H9 (cell line): ENCODE measurements around the gene PPFIBP1. TPM values are rescaled to one million over a fixed set of nuclear protein-coding genes. Genes with fewer than 3 reads are reported as not detected.

Experiments used
- DNase-seq: peaks from one replicate; pipeline ENCODE4 v3.0.0-alpha.2; 2017
- H2AFZ ChIP-seq: one replicate; pipeline ENCODE4 v1.6.1; 2013; ENCODE audit warnings: mild to moderate bottlenecking, low read length, control low read depth, moderate library complexity
- H2AK5ac ChIP-seq: 2 replicates; pipeline ENCODE4 v1.6.1; 2013; ENCODE audit warnings: low read length, control low read depth, mixed read lengths; ENCODE audit not compliant: insufficient read length
- H2BK120ac ChIP-seq: one replicate; pipeline ENCODE4 v1.6.1; 2013; ENCODE audit warnings: low read depth, mild to moderate bottlenecking, low read length, control low read depth, inconsistent platforms; ENCODE audit not compliant: poor library complexity, severe bottlenecking
- H2BK12ac ChIP-seq: 2 replicates; pipeline ENCODE4 v1.6.1; 2013; ENCODE audit warnings: low read length, control low read depth, mixed read lengths, low read depth; ENCODE audit not compliant: insufficient read length
- H2BK15ac ChIP-seq: 2 replicates; pipeline ENCODE4 v1.6.1; 2013; ENCODE audit warnings: low read depth, low read length, control low read depth
- H2BK20ac ChIP-seq: one replicate; pipeline ENCODE4 v1.6.1; 2013; ENCODE audit warnings: low read depth, mild to moderate bottlenecking, low read length, control low read depth, inconsistent platforms; ENCODE audit not compliant: poor library complexity, severe bottlenecking
- H2BK5ac ChIP-seq: 2 replicates; pipeline ENCODE4 v1.6.1; 2013; ENCODE audit warnings: low read length, control low read depth, mixed read lengths; ENCODE audit not compliant: insufficient read length
- H3K14ac ChIP-seq: 2 replicates; pipeline ENCODE4 v1.6.1; 2013; ENCODE audit warnings: low read length, control low read depth; ENCODE audit not compliant: insufficient read depth
- H3K18ac ChIP-seq: 2 replicates; pipeline ENCODE4 v1.6.1; 2013; ENCODE audit warnings: low read depth, mild to moderate bottlenecking, mixed read lengths, low read length, control low read depth; ENCODE audit not compliant: insufficient read length
- H3K23ac ChIP-seq: 2 replicates; pipeline ENCODE4 v1.6.1; 2013; ENCODE audit warnings: low read length, control low read depth, mixed read lengths, low read depth; ENCODE audit not compliant: insufficient read length
- H3K23me2 ChIP-seq: 2 replicates; pipeline ENCODE4 v1.6.1; 2013; ENCODE audit warnings: low read depth, mild to moderate bottlenecking, mixed read lengths, low read length, control low read depth; ENCODE audit not compliant: insufficient read length, poor library complexity, severe bottlenecking
- H3K27ac ChIP-seq: 2 replicates; pipeline ENCODE4 v1.5.1; 2013; ENCODE audit warnings: low read length, control low read depth, mixed read lengths, low read depth; ENCODE audit not compliant: insufficient read length
- H3K27me3 ChIP-seq: 2 replicates; pipeline ENCODE4 v1.6.1; 2013; ENCODE audit warnings: low read length, control low read depth, inconsistent platforms; ENCODE audit not compliant: insufficient read depth
- H3K4ac ChIP-seq: 2 replicates; pipeline ENCODE4 v1.6.1; 2013; ENCODE audit warnings: low read depth, mild to moderate bottlenecking, control low read depth, inconsistent platforms, low read length, moderate library complexity
- H3K4me1 ChIP-seq: 2 replicates; pipeline ENCODE4 v1.6.1; 2013; ENCODE audit warnings: low read length, control low read depth, inconsistent platforms; ENCODE audit not compliant: insufficient read depth
- H3K4me2 ChIP-seq: 2 replicates; pipeline ENCODE4 v1.6.1; 2013; ENCODE audit warnings: low read length, control low read depth, mixed read lengths; ENCODE audit not compliant: insufficient read length, insufficient read depth
- H3K56ac ChIP-seq: 2 replicates; pipeline ENCODE4 v1.6.1; 2013; ENCODE audit warnings: low read depth, mild to moderate bottlenecking, mixed read lengths, low read length, control low read depth; ENCODE audit not compliant: insufficient read length
- H3K79me1 ChIP-seq: 2 replicates; pipeline ENCODE4 v1.6.1; 2013; ENCODE audit warnings: low read depth, mild to moderate bottlenecking, moderate library complexity, low read length, control low read depth, inconsistent platforms; ENCODE audit not compliant: insufficient read depth, poor library complexity, severe bottlenecking
- H3K79me2 ChIP-seq: 2 replicates; pipeline ENCODE4 v1.6.1; 2013; ENCODE audit warnings: low read length, control low read depth, inconsistent platforms; ENCODE audit not compliant: insufficient read depth
- H3K9ac ChIP-seq: 2 replicates; pipeline ENCODE4 v1.6.1; 2013; ENCODE audit warnings: low read length, control low read depth, mixed read lengths; ENCODE audit not compliant: insufficient read length; ENCODE audit errors: extremely low read depth
- H3K9me3 ChIP-seq: one replicate; pipeline ENCODE4 v1.6.1; 2013; ENCODE audit warnings: low read depth, low read length, inconsistent platforms; ENCODE audit not compliant: control insufficient read depth
- H3T11ph ChIP-seq: one replicate; pipeline ENCODE4 v1.6.1; 2013; ENCODE audit warnings: mild to moderate bottlenecking, low read length, control low read depth, inconsistent platforms
- H4K20me1 ChIP-seq: one replicate; pipeline ENCODE4 v1.6.1; 2013; ENCODE audit not compliant: control insufficient read depth, insufficient read length, insufficient read depth
- H4K5ac ChIP-seq: 2 replicates; pipeline ENCODE4 v1.6.1; 2013; ENCODE audit warnings: low read depth, mild to moderate bottlenecking, mixed read lengths, low read length, control low read depth; ENCODE audit not compliant: insufficient read length
- H4K8ac ChIP-seq: replicated peaks from 2 replicates; pipeline ENCODE4 v1.6.1; 2013; ENCODE audit warnings: low read length, control low read depth, mixed read lengths, low read depth; ENCODE audit not compliant: insufficient read length
- H4K91ac ChIP-seq: 2 replicates; pipeline ENCODE4 v1.6.1; 2013; ENCODE audit warnings: low read depth, mild to moderate bottlenecking, moderate library complexity, mixed read lengths, low read length, control low read depth; ENCODE audit not compliant: insufficient read length
- H3K27ac Mint-ChIP-seq, 3 experiments: 2 replicates in 2 of 3; 3 replicates in 1 of 3; pipeline ENCODE4 v1.8.0; 2020 to 2021; ENCODE audit warnings: mixed read lengths in 3 of 3, mild to moderate bottlenecking in 1 of 3, moderate library complexity in 1 of 3
- H3K27me3 Mint-ChIP-seq: 2 replicates; pipeline ENCODE4 v1.8.0; 2021; ENCODE audit warnings: low read depth, mild to moderate bottlenecking, moderate library complexity, mixed read lengths
- H3K36me3 Mint-ChIP-seq, 3 experiments: 2 replicates in 2 of 3; 3 replicates in 1 of 3; pipeline ENCODE4 v1.8.0; 2020 to 2021; ENCODE audit warnings: low read depth in 3 of 3, mixed read lengths in 3 of 3; ENCODE audit not compliant: insufficient read depth in 1 of 3
- H3K4me1 Mint-ChIP-seq, 2 experiments: 2 replicates each; pipeline ENCODE4 v1.8.0; 2020; ENCODE audit warnings: mixed read lengths in 2 of 2
- H3K4me3 Mint-ChIP-seq, 2 experiments: 2 replicates in 1 of 2; 3 replicates in 1 of 2; pipeline ENCODE4 v1.8.0; 2020 to 2021; ENCODE audit warnings: mild to moderate bottlenecking in 2 of 2, mixed read lengths in 2 of 2, moderate library complexity in 1 of 2
- H3K9me3 Mint-ChIP-seq, 2 experiments: 2 replicates in 1 of 2; 3 replicates in 1 of 2; pipeline ENCODE4 v1.8.0; 2020; ENCODE audit warnings: mild to moderate bottlenecking in 2 of 2, mixed read lengths in 2 of 2, moderate library complexity in 1 of 2
- CTCF ChIP-seq: fragments of 200-600 bp; sonication (generic); conservative IDR thresholded peaks from 3 replicates; pipeline ENCODE4 v1.8.0; 2021; ENCODE audit warnings: antibody characterized with exemption, mild to moderate bottlenecking
- WGBS: extraction: QIAGEN DNeasy Blood & Tissue Kit; methylation state at CpG from one replicate; pipeline ENCODE4 v1.1.7; 2013; ENCODE audit warnings: missing lambda C conversion rate, low lambda C conversion rate, mixed read lengths; ENCODE audit not compliant: insufficient read length; ENCODE audit errors: extremely low coverage; 5-methylcytosine and 5-hydroxymethylcytosine counted together
- total RNA-seq: library from RNA; stranded (reverse); gene quantifications from 2 replicates; pipeline ENCODE4 v1.2.1, GENCODE V29; 2021

PPFIBP1 gene
- total RNA-seq, 1 experiment from 2014 or later: 29.2 TPM

- H2BK5ac ChIP-seq: no peak overlapping the region
- no peak for DNase-seq
- H3K27ac ChIP-seq: no peak overlapping the region
- no peak overlapping the region for H3K23ac ChIP-seq
- H3K27me3 ChIP-seq: no peaks in the 10 kb centered on the region
- no peak overlapping the region for H3K4me3 Mint-ChIP-seq
- no peak overlapping the region for H2BK15ac ChIP-seq
- no peak overlapping the region for H2AK5ac ChIP-seq
- no peak for TF ChIP-seq CTCF
- no peak overlapping the region for H2BK120ac ChIP-seq
- H3K56ac ChIP-seq: no peak overlapping the region
- H3K27me3 Mint-ChIP-seq: no peaks in the 10 kb centered on the region; the same call in 1 of the 2 replicates
- H3K36me3 Mint-ChIP-seq: peaks cover 5 to 18% (median 17%) of the 10 kb centered on the region in 3 experiments; a peak in 6 of 7 replicates
- no CpG with 5 or more reads among the region's 3 CpGs for WGBS
- H3K79me2 ChIP-seq: no peaks in the 10 kb centered on the region
- H3K14ac ChIP-seq: no peak overlapping the region
- H4K20me1 ChIP-seq: no peaks in the 10 kb centered on the region
- no peaks in the 10 kb centered on the region for H3K4me1 ChIP-seq
- H3T11ph ChIP-seq: no peak overlapping the region
- H3K4me1 Mint-ChIP-seq: no peaks in the 10 kb centered on the region
- no peak overlapping the region for H3K4ac ChIP-seq
- no peak overlapping the region for H3K18ac ChIP-seq
- no peak overlapping the region for H2BK20ac ChIP-seq
- no peak overlapping the region for H3K4me2 ChIP-seq
- peaks cover 23 to 24% of the 10 kb centered on the region in 2 experiments for H3K9me3 Mint-ChIP-seq
- H4K8ac ChIP-seq: no peak overlapping the region
- no peaks in the 10 kb centered on the region for H3K9me3 ChIP-seq
- no peak overlapping the region for H3K27ac Mint-ChIP-seq
- no peak overlapping the region for H2AFZ ChIP-seq
- H4K91ac ChIP-seq: no peak overlapping the region
- H2BK12ac ChIP-seq: no peak overlapping the region
- no peaks in the 10 kb centered on the region for H3K23me2 ChIP-seq
- no peak overlapping the region for H4K5ac ChIP-seq
- H3K79me1 ChIP-seq: no peaks in the 10 kb centered on the region
- H3K9ac ChIP-seq: no peak overlapping the region
Measured at GRCh38 chr12:27474344-27474743, 49.7 kb upstream of the PPFIBP1 start.
